Limb (tissue), 2 donors: ENCODE data around the gene LRP1-AS.

ENCODE experiments used
- DNase-seq, 2 donors: peaks; one replicate each; pipeline ENCODE4 v3.0.0-alpha.2; 2016; ENCODE audit errors: extremely low spot score in 2 of 2

The LRP1-AS gene

DNA sequence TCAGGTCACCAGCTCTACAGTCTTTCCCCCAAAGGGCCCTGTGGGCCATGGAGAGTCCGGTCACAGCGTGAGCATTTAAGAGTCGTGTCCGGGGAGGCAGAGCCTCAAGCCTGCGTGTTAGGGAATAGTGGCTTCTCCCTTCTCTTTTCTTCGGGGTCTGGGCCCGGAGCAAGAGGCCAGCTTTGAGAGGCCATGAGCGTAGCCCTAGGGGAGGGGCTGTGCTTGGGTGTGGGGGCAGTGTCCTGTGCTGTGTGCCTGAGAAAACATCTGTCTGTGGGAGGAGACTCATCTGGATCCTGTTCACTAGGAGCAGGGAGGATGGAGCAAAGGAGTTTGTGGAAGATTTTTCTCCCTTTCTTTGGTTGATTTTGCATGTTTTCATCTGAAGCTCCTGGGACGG lies 5.3 kb downstream of the LRP1-AS start:
- DNase-seq: no peak

DNA sequence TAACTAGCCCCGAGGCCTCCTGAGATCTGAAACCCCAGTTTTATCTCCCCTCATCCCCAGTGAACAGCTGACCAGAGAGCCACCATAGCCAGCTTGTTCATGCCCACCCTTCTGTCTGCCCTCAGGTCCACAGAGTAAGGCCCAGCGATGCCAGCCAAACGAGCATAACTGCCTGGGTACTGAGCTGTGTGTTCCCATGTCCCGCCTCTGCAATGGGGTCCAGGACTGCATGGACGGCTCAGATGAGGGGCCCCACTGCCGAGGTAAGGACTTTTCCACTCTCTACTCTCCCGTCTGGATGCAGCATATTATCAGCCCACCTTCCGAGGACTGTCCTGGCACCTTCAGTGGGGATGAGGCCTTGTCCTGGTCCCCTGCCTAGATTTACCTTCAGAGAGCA lies 6.2 kb downstream of the LRP1-AS start:
- DNase-seq: no peak

DNA sequence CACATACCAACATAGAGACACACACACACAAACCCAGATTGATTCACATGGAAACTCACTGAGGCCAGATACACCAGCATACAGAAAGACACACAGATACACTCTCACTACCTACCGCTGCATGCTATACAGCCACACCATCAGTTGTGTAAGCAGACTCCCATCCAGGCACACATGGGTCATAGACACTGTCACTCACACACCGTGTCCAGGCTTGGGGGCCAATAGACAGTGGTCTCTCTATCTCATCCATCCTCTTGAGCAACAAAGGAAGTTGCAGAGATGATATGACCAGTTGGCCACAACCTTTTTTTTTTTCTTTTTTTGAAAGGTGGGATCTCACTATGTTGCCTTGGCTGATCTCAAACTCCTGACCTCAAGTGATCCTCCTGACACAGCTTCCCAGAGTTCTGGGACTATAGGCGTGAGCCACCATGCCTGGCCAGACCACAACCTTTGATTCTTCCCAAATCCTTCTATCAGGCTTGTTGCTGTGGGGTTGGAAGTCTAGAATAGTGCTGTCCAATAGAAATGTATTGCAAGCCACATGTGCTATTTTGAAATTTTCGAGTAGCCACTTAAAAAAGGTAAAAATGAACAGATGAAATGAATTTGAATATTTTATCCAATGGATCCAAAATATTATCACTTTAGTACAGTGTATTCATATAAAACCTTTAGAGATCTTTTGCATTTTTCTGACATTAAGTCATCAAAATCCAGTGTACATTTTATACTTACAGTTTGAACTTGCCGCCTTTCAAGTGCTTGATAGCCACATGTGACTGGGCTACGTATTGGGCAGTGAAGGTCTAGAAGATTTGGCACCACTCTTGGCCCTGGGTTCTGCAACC lies 7.4 kb downstream of the LRP1-AS start:
- no peak for DNase-seq

DNA sequence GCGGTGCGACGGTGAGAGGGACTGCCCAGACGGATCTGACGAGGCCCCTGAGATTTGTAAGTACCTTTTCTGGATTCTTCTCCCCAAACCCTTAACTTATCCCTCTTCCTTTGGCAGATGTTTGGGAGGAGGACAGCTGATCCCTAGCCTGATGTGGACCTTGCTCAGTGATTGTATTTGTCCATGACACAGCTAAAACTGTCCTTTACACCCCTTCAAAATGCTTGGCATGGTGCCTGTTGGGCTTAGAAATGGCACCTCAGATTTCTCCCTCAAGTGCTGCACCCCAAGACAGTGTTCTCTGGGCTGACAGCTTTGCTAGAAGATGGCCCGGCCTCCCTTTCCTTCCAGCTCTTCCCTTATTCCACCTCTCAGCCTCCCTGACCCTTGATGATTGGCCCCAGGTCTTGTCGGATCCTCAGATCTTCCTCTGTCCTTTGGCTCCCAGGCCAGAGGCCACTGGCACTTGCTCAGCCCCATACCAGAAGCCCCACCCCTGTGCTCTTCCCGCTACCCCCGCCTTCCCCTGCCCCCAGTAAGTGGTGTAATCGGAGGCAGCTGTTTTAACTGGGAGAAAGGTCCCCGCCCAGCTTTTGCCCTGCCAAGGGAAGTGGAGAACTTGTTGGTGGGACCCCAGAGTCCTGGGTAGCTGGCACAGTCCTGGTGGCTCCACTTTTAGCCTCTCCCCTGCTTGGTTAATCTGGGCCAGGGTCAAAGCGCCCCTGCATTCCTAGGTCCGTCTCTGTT lies 8.7 kb downstream of the LRP1-AS start:
- no peak for DNase-seq

DNA sequence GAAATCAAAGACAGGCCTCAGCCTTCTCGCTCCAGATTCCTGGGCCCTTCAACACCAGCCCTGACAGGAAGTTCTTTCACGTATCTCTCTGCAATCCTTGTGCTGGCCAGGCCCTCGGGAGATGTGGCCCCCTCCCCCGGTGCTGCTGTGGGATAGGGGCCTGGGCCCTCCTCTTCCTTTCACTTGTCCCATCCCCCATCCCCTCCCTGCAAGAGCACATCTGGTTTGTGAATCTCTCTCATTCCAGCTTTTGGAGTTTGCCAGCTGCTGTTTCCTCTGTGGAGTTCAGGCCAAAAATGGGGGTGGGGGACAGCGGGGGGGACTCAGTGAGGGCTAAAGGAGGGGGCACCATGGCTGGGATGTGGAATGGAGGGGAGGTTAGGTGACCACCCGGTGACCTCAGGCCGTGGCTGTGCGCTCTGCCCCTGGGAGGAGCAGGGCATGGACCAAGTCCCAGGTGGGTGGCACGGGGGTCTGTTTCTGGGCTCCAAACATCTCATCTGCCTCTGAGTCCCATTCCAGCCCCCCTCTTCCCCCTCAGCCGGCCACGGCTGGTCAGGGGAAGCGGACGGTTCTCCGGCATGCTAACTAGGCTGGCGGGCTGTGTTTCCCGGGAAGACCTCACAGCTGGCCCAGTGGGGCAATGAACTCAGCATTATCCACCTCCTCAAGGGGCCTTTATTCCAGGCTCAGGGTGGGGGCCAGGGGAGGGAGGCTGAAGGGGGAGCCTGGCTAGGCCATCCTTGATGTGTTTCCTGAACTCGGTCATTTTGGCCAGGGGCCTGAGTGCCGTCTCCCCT lies 11.7 kb downstream of the LRP1-AS start:
- peak; percentile 81 to 87 for DNase-seq

DNA sequence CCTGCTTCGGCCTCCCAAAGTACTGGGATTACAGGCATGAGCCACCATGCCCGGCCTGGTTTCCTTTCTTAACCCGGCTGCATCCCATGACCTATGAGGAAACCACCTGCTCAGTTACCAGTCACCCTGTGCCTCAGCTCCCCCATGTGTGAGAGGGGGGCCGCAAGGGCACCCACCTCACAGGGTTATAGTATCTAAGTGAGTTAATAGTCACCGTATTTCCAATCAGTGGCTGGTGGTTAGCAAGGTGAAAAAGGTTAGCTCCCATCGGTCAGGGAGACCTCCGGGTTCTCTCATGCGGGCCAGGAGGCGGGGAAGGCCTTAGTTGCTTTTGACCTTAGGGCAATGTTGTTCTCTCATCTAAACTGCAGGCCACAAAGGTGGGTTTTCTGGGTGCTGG lies 12.5 kb downstream of the LRP1-AS start:
- DNase-seq: no peak

DNA sequence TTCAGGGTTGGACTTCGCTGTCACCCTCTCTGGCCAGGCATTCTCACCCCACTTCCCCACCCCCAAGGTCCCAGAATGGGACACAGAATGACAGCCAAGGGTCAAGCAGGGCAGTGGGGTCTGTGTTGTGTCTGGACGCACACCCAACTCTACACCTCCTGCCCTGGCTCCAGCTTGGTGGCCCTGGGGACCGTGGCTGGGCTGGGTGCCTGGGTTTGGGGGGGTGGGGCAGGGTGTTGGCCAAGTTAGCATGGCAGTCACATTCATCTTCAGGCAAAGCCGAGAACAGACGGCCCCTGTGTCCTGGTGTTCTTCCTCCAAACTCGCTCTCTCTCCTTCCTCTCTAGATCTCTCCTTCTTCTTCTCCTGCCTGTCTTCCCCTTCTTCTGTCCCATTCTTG lies 13.5 kb downstream of the LRP1-AS start:
- DNase-seq: no peak

DNA sequence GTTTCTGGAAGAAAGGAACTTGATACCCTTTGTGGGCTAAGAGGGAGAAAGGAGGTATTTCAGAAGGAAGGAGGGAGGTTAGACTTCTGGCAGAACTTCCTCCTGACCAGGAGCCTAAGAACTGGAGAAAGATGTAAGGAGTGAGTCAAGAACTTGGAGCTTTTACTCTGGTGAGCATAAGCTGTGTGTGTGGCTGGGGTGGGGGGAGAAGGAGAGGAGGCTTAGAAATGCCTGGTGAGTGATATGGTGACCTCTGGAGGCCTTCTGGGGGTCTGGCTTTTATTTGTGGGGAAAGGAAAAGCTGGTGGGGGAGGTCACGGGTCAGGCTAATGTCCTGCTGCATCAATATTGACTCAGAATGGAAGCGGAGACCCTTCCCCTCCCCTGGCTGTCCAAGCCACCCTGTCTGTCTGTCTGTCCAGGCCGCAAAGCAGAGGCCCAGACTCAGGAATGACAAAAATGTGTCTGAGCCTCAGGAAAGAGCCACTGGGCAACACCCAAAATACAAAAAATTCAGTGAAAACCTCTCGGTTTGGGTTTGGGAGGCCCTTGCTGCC lies 14.3 kb downstream of the LRP1-AS start:
- no peak for DNase-seq

DNA sequence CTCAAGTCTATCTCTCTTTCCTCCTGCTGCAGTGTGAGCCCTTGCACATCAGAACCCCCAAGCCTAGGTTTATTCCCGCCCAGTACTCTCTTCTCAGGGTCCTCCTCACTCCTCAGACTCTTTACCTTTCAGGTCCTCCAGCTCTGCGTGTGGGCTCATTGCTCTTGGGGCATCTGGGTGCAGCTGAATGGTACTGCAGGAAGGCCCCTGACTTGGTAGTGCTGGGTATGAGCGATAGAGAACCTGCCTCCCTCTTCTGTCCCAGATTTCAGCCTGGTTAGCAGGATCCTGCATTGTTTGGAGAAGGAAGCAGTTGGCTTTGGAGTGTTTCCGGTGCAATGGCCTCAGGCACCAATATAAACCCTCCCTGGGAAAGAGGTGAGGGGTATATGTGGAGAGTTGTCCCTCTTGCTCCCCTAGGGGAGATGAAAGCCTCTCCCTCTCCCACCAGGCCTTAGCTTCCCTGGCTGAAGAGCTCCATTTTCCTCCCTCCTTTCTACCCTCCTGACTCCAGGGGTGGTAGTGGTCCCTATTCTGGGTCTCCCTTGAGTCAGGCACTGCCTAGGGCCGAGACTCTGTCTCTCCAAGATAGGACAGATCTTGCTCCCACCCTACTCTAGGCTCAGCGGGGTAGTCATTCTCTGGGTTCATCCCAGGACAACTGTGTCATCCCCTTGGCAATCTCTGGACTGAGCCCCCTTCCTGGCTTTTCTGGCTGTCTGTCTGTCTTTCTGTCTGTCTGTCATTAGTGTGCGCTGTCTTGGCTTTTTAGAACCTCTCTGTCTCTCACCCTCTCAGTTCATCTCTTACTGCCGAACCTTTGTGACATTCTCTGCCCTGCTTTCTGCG lies 15.3 kb downstream of the LRP1-AS start:
- DNase-seq: no peak

DNA sequence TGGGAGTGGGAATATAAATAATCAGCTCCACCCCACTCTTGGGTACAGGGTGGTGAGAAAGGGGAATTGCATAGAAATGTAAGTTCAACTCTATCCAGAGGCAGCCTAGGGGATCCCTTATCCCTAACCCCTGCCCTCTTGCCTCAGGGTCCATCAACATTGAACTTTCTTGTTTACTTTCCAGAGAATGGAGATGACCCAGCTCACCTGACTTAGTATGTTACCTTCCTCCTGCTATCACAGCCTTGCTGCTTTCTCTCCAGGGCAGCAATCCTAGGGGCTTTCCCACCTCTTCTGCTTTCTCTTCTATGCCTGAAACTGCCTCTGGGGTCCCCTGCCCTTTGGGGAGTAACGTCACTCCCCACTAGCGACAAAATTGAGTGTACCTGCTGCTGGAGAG lies 16.5 kb downstream of the LRP1-AS start:
- no peak for DNase-seq

DNA sequence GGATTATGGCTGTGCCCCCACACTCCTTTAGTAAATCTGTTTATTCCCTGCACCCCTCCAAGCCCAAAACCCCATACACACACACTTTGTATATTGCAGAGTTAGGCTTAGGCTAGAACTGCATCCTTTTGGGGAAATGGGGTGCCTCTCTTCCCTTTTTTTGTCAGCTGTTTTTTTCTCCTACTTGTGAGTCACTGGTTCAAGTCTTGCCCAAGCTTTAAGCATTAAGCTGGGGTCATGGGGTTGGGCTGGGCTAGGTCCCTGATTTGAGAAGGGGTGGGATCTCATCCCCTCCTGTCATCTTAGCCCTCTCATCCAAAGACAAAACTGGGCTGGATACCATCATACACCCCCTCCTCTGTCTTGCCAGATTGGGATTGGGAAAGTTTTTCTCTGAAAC lies 17.5 kb downstream of the LRP1-AS start:
- no peak for DNase-seq

DNA sequence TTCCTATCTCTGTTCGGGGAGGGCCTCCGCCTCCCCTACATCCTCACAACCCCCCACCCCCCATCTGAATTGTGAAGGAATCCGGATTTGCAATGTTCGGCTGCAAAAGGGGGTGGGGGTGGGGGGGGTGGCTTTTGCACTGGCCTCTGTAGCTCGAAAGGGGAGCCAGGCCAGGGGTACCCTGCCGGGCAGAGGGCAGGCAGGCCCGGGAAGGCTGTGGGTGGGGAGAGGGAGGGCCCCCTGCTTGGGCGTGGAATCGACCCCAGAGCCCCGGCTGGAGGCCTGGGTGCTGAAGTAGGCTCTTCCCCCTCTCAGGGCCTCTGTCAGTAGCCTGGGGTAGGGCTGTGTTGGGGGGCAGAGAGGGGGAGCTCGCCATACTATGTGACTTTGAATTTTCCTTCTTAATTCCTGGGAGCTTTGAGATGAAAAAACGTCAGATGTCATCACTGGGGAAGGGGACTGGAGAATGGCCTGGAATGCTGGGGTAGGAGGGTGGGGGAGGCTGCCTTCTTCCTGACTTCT lies 18.0 kb downstream of the LRP1-AS start:
- DNase-seq: no peak

DNA sequence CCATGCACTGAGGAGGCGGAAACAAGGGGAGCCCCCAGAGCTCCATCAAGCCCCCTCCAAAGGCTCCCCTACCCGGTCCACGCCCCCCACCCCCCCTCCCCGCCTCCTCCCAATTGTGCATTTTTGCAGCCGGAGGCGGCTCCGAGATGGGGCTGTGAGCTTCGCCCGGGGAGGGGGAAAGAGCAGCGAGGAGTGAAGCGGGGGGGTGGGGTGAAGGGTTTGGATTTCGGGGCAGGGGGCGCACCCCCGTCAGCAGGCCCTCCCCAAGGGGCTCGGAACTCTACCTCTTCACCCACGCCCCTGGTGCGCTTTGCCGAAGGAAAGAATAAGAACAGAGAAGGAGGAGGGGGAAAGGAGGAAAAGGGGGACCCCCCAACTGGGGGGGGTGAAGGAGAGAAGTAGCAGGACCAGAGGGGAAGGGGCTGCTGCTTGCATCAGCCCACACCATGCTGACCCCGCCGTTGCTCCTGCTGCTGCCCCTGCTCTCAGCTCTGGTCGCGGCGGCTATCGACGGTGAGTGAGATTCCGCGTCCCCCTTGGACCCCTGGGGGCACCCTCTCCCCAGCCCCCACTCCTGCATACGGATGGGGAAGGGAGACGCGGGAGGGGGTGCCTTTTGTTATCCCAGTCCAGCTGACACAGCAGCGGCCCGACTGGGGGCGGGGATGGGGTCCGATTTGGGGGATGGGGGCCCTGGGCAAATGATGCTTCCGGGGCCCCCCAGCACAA lies 18.7 kb downstream of the LRP1-AS start:
- peak in 1 of 2 donors; percentile 60 for DNase-seq

DNA sequence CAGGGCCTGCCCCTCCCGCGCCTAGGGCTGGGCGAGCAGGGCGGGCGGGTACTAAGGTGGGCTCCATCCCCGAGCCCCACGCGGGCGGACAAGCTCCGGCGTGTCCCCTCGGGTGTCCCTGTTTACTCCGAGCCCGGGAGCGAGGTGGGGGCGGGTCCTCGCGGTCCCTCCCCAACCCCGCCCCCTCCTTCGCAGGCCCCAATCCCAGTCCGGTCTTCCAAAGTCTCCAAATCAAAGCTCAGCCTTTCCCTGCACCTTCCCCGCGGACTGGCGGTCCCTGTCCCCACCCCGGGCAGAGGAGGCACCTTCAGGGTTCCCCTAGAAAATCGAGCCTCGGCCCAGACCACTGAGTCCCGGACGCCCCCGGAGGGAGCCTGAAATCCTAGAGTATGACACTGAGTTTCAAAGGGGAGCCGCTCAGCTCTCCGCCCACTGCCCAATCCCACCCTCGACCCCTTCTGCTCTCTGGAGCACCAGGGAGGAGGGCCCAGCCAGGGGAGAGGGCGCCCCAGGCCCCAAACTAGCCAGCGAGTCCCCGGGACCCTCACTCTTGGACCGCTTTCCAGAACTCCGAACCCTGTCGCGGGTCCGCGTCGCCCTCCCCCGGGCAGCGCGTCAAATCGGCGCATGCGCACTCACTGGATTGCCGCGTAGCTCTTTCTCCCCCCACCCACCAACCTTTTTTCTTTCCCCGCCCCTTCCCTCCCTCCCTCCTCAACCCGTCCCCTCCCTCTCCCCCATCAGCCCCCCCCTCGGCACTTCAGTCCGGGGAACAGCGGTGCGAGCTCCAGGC lies 19.5 kb downstream of the LRP1-AS start, which contains the start of gene LRP1:
Gene LRP1 (plus strand): TSS at position 758 of the 793 bp plus-strand sequence. CDS start 482 bp downstream, outside the sequence.
- DNase-seq: peak; percentile 90 to 93

DNA sequence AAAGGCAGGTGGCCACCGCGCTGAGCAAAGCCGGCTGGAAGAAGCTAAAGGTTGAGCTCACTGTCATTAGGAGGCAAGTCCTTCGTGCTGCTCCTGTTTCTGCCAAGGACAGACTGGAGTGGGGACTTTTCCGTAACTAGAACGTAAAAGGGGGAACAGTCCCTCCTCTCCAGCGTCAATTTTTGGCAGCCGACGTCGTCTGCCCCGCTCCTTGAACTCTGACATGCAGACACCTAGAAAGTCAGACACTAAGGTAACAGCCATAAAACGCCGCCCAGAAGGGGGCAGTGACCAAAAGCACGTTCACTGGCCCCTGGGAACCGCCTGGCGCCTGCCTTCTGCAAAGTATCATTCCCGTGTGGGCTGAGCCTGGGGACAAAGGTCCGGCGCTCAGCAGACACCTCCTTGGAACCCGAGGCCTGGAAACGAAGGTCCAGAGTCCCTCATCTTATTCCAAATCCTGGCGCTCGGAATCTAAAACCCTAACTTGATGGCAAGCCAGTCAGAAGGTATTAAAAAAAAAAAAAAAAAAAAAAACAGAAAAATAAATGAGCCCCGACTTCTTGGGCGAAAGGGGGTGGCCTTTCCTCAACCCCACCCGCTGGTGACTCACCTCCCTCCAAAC lies 20.2 kb downstream of the LRP1-AS start:
- no peak for DNase-seq

DNA sequence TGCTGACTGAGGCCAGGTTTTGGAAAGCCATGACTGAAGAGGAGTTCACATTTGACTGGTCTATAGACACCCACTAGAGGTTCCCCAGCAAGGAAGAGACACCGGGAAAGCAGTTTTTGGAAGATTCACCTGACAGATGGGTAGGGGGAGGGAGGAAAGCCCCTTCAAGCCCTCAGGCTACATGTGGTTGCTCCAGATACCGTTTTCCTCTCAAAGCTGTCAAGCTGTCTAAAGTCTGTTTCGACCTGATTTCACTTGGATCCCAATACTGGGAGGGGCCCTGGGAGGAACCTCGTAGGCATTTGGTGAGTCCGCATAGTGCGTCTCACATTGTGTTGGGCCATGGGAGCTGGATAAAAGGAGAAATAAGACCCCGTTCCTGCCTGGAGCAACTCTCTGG lies 20.9 kb downstream of the LRP1-AS start:
- DNase-seq: no peak

DNA sequence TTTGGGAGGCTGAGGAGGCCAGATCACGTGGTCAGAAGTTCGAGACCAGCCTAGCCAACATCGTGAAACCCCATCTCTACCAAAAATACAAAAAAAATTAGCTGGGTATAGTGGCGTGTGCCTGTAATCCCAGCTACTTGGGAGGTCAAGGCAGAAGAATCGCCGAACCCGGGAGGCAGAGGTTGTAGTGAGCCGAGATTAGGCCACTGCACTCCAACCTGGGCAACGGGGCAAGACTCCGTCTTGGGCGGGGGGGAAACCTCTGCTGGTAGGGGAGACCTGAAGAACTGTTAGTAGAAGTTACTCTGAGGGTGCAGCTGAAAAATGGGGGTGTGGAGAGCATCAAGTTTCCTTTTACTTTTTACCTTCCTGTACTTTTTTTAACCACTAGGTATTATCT lies 21.4 kb downstream of the LRP1-AS start:
- DNase-seq: no peak

DNA sequence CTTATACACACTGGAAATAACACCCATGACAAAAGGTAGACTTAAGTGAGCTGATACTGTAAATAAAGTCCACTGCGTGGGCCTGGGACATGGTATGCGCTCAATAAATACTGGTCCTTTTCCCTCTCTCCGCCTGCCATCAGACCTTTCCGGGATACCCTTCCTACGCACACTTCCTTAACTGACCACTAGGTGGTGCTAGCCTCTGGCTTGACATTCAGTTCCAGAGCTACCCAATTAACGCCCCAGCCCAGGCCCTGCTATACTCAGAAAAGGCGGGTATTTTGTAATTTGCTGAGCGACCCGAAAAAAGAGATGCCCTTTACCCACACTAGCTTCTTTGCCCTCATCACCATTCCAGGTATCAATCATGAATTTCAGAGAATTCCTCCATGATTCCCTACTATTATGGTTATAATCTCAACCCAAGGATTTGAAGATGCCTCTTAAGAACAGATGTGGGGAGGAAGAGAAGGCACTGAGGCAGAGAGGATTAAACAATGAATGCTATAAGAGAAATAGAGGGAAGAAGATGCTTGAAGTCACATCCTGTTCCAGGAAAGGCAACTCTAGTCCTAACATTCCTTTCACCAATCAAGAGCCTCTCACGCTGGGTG lies 23.1 kb downstream of the LRP1-AS start:
- peak; percentile 82 to 90 for DNase-seq
